HCT116 (cell line): Measurements from ENCODE around the gene RAB39B.

Experiments used
- ATF3 ChIP-seq: IDR thresholded peaks from 2 replicates; pipeline ENCODE4 v1.6.1; 2012
- CTCF ChIP-seq, 3 experiments: fragments of 200-600 bp in 1 of 3; sonication (generic) in 1 of 3; IDR thresholded peaks in 2 of 3; conservative IDR thresholded peaks in 1 of 3; 2 replicates each; pipeline ENCODE4 v1.5.1; 2012 to 2017; ENCODE audit warnings: low read depth in 2 of 3, low read length in 2 of 3, antibody characterized with exemption in 1 of 3, borderline replicate concordance in 1 of 3, control low read depth in 1 of 3, mild to moderate bottlenecking in 1 of 3, mixed read lengths in 1 of 3, mixed run types in 1 of 3, moderate library complexity in 1 of 3; ENCODE audit not compliant: insufficient read depth in 1 of 3
- EGR1 ChIP-seq: IDR thresholded peaks from 2 replicates; pipeline ENCODE4 v1.6.1; 2012; ENCODE audit warnings: low read depth
- JUND ChIP-seq: IDR thresholded peaks from 2 replicates; pipeline ENCODE4 v1.6.1; 2012
- MAX ChIP-seq: IDR thresholded peaks from 2 replicates; pipeline ENCODE4 v1.6.1; 2012
- POLR2A ChIP-seq: IDR thresholded peaks from 2 replicates; pipeline ENCODE4 v1.7.0; 2011; ENCODE audit warnings: borderline replicate concordance; ENCODE audit not compliant: insufficient read depth, insufficient read length; ENCODE audit errors: extremely low read depth
- POLR2AphosphoS5 ChIP-seq: IDR thresholded peaks from 2 replicates; pipeline ENCODE4 v1.6.1; 2011; ENCODE audit warnings: mild to moderate bottlenecking, low read depth, low read length, moderate library complexity
- REST ChIP-seq: IDR thresholded peaks from 2 replicates; pipeline ENCODE4 v1.6.1; 2012; ENCODE audit warnings: low read depth
- SIN3A ChIP-seq: IDR thresholded peaks from 2 replicates; pipeline ENCODE4 v1.6.1; 2012; ENCODE audit warnings: low read depth
- SP1 ChIP-seq: IDR thresholded peaks from 2 replicates; pipeline ENCODE4 v1.6.1; 2012; ENCODE audit warnings: low read depth

GRCh38 chrX:155221351-155221750 is 42.9 kb downstream of the RAB39B start:
- no peak for TF ChIP-seq CTCF (IDR thresholded peaks at IDR 0.05 in 2 of 3, conservative IDR thresholded peaks at IDR 0.05 in 1 of 3; ENCODE audit: borderline replicate concordance in 1 of 3, insufficient read depth in 1 of 3, low read depth in 2 of 3, low read length in 2 of 3)
- no peak for TF ChIP-seq JUND
- TF ChIP-seq REST, result no peak
- TF ChIP-seq MAX, result no peak
- no peak for TF ChIP-seq POLR2A
- TF ChIP-seq SP1, result no peak
- no peak for TF ChIP-seq EGR1
- no peak for TF ChIP-seq POLR2AphosphoS5
- TF ChIP-seq ATF3, result no peak
- TF ChIP-seq SIN3A, result no peak
